A673 (cell line): ENCODE measurements around the gene GLT6D1. TPM values are rescaled to one million over a fixed set of nuclear protein-coding genes. Genes with fewer than 3 reads are reported as not detected.

Experiments
- BruUV-seq: library from RNA; stranded (reverse); fragments of 400-500 nt; replicated peaks from 2 replicates; lab custom pipeline; 2021; lab: Mats Ljungman, UMichigan
- CTCF ChIA-PET: fragments of 300-600 bp; sonication (Branson Sonifier 250); formaldehyde crosslinking; loops from one replicate; lab custom pipeline; 2022; ENCODE audit warnings: antibody characterized with exemption; lab: Charles Lee
- POLR2A ChIA-PET: fragments of 300-600 bp; sonication (Branson Sonifier 250); formaldehyde crosslinking; loops from one replicate; lab custom pipeline; 2022; ENCODE audit warnings: antibody characterized with exemption; ENCODE audit not compliant: low non-redundant PET; lab: Charles Lee
- DNase-seq: peaks from one replicate; pipeline ENCODE4 v3.0.0-alpha.2; 2015; ENCODE audit warnings: low spot score
- H3K27ac ChIP-seq: fragments of 200-600 bp; sonication (generic); 2 replicates; pipeline ENCODE4 v1.5.1; 2016; ENCODE audit warnings: mixed run types, low read depth, mild to moderate bottlenecking, mixed read lengths, antibody characterized with exemption, low read length; ENCODE audit not compliant: poor library complexity, severe bottlenecking
- H3K27me3 ChIP-seq: fragments of 200-600 bp; sonication (generic); replicated peaks from 2 replicates; pipeline ENCODE4 v1.6.1; 2017; ENCODE audit warnings: mixed run types, low read depth, mild to moderate bottlenecking, mixed read lengths, antibody characterized with exemption, low read length; ENCODE audit not compliant: insufficient read depth, poor library complexity
- H3K36me3 ChIP-seq: fragments of 200-600 bp; sonication (generic); 2 replicates; pipeline ENCODE4 v1.6.1; 2016; ENCODE audit warnings: mixed run types, mild to moderate bottlenecking, mixed read lengths, antibody characterized with exemption, low read length; ENCODE audit not compliant: insufficient read depth, poor library complexity, severe bottlenecking
- H3K4me1 ChIP-seq: fragments of 200-600 bp; sonication (generic); 2 replicates; pipeline ENCODE4 v1.6.1; 2017; ENCODE audit warnings: mixed run types, mild to moderate bottlenecking, mixed read lengths, antibody characterized with exemption, low read length; ENCODE audit not compliant: insufficient read depth, poor library complexity, severe bottlenecking
- H3K4me3 ChIP-seq: fragments of 200-600 bp; sonication (generic); 2 replicates; pipeline ENCODE4 v1.5.1; 2016; ENCODE audit warnings: low read depth, mixed run types, mild to moderate bottlenecking, mixed read lengths, low read length; ENCODE audit not compliant: poor library complexity, severe bottlenecking
- H3K9me3 ChIP-seq: fragments of 200-600 bp; sonication (generic); 2 replicates; pipeline ENCODE4 v1.6.1; 2016; ENCODE audit warnings: mixed run types, low read depth, mild to moderate bottlenecking, mixed read lengths, antibody characterized with exemption, low read length; ENCODE audit not compliant: poor library complexity, severe bottlenecking
- CTCF ChIP-seq: fragments of 300-800, 200-600 bp; sonication (generic); conservative IDR thresholded peaks from 2 replicates; pipeline ENCODE4 v1.5.1; 2017; ENCODE audit warnings: low read depth, mild to moderate bottlenecking, antibody characterized with exemption, low read length, moderate library complexity, mixed read lengths
- EZH2 ChIP-seq: fragments of 200-600 bp; sonication (generic); IDR thresholded peaks from 2 replicates; pipeline ENCODE4 v1.6.1; 2017; ENCODE audit warnings: borderline replicate concordance, low read depth, mild to moderate bottlenecking, mixed read lengths, antibody characterized with exemption, low read length; ENCODE audit not compliant: poor library complexity, severe bottlenecking
- intact Hi-C: fragments of 100-400 bp; cut with micrococcal nuclease; formaldehyde crosslinking; loops from one replicate; pipeline ENCODE4 v1.10.0; 2022; ENCODE audit not compliant: unreplicated experiment
- total RNA-seq: library from RNA; stranded (reverse); gene quantifications from 2 replicates; pipeline ENCODE4 v1.2.3, GENCODE V29; 2021

The GLT6D1 gene
- total RNA-seq, 1 experiment from 2014 or later, result not detected

GRCh38 chr9:135610290-135611141 is 28.8 kb downstream of the GLT6D1 start:
- POLR2A ChIA-PET, result no interaction called here

GRCh38 chr9:135609366-135609955 is 29.9 kb downstream of the GLT6D1 start:
- no peak overlapping the region for H3K27ac ChIP-seq
- CTCF ChIA-PET, result no interaction called here
- no peak overlapping the region for H3K4me3 ChIP-seq
- H3K27me3 ChIP-seq, result no peaks in the 10 kb centered on the region
- no peaks in the 10 kb centered on the region for H3K36me3 ChIP-seq
- no peaks in the 10 kb centered on the region for H3K4me1 ChIP-seq
- no peak for TF ChIP-seq EZH2
- no peak for TF ChIP-seq CTCF
- intact Hi-C loops, result no loop called here
- POLR2A ChIA-PET, result no interaction called here
- BruUV-seq, result no TSS peak
- no peak for DNase-seq
- no peaks in the 10 kb centered on the region for H3K9me3 ChIP-seq

More at GRCh38 chr9:135610290-135611141, 28.8 kb downstream of the GLT6D1 start:
- no peak for DNase-seq
- H3K36me3 ChIP-seq, result no peaks in the 10 kb centered on the region
- no TSS peak for BruUV-seq
- no peak for TF ChIP-seq EZH2
- no peak for TF ChIP-seq CTCF
- H3K4me1 ChIP-seq, result no peaks in the 10 kb centered on the region
- H3K4me3 ChIP-seq, result no peak overlapping the region
- intact Hi-C loops, result no loop called here
- CTCF ChIA-PET, result no interaction called here
- no peak overlapping the region for H3K27ac ChIP-seq
- H3K27me3 ChIP-seq, result no peaks in the 10 kb centered on the region
- H3K9me3 ChIP-seq, result no peaks in the 10 kb centered on the region

- CTCF ChIA-PET, result no interaction called here
- POLR2A ChIA-PET, result no interaction called here
- H3K4me1 ChIP-seq, result no peaks in the 10 kb centered on the region
- TF ChIP-seq CTCF, result no peak
- TF ChIP-seq EZH2, result no peak
- DNase-seq, result no peak
- H3K9me3 ChIP-seq, result no peaks in the 10 kb centered on the region
- H3K4me3 ChIP-seq, result no peak overlapping the region
- H3K27ac ChIP-seq, result no peak overlapping the region
- H3K36me3 ChIP-seq, result no peaks in the 10 kb centered on the region
- no peaks in the 10 kb centered on the region for H3K27me3 ChIP-seq
- BruUV-seq, result no TSS peak
- intact Hi-C loops, result no loop called here
Measured at GRCh38 chr9:135608999-135609317, 30.4 kb downstream of the GLT6D1 start.
